ENCODE data around the gene TRAPPC8. TPM values are rescaled to one million over a fixed set of nuclear protein-coding genes. Genes with fewer than 3 reads are reported as not detected.
"Not testable (repeated sequence)": the region's sequence is repeated elsewhere in the genome, so short reads cannot be mapped to it uniquely, and the experiment has no call there.

Gene TRAPPC8
- total RNA-seq, 2 experiments from 2014 or later: 33.0 to 41.9 TPM

DNA sequence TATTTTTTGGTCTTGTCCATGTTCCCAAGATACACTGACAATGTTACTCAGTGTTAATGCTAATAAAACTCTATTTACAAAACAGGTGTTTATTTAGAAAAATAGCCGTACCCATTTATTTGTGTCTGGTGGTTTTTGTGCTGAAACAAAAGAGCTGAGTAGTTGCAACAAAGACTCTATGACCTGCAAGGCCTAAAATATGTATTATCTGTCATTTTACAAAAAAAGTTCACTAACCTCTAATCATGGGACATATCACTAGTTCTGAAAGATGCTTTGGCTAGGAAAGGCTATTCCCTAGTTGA is 123.1 kb downstream of the TRAPPC8 start:
- Mint-ChIP-seq H3K27ac (no peak overlapping the region), H3K27me3 (peaks cover 4% of the 10 kb centered on the region), H3K4me1 (peaks cover 1% of the 10 kb centered on the region), H3K36me3 (no peaks in the 10 kb centered on the region), H3K4me3 (no peak overlapping the region), H3K9me3 (ENCODE audit: low read depth) (no peaks in the 10 kb centered on the region)
- CTCF ChIA-PET: interaction anchor here (0.6 to 1.0 kb wide), 2 partner anchors 87 to 264 kb away, joined by 3 to 4 read pairs; no protein-coding TSS in a partner anchor
- no peak for ATAC-seq
- DNase-seq: no peak

DNA sequence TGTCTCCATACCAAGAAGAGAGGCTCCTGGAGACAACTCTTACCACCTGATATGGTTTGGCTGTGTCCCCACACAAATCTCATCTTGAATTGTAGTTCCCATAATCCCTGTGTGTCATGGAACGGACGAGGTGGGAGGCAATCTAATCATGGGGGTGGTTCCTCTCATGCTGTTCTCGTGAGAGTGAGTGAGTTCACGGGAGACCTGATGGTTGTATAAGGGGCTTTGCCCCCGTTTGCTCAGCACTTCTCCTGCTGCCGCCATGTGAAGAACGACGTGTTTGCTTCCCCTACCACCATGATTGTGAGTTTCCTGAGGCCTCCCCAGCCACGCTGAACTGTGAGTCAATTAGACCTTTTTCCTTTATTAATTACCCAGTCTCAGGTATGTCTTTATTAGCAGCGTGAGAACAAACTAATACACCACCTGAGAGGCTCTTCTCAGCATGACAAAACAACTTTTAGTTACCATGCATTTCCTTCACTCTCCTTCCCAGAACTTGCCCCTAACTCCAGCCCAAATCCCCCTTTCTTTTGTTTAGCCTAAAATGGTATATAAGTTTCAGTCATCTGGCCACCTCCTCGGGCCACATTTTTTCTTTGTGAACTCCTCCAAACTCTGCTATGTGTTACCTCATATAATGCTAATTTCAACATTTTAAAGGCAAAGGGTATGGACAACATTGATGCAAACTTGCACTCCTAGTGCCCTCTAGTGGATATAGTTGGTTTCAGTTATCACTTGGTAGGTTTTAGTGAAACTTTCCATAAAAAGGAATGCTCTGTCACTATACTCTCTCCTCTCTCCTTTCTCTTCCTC is 123.6 kb downstream of the TRAPPC8 start:
- Mint-ChIP-seq H3K4me1 (peaks cover 1% of the 10 kb centered on the region), H3K27ac (no peak overlapping the region), H3K9me3 (ENCODE audit: low read depth) (no peaks in the 10 kb centered on the region), H3K27me3 (peaks cover 4% of the 10 kb centered on the region), H3K4me3 (no peak overlapping the region), H3K36me3 (no peaks in the 10 kb centered on the region)
- ATAC-seq (peak; percentile 42), DNase-seq (no peak)
- CTCF ChIA-PET: interaction anchor here (1.2 to 1.4 kb wide), 2 partner anchors 19 to 97 kb away, joined by 3 read pairs; no protein-coding TSS in a partner anchor

DNA sequence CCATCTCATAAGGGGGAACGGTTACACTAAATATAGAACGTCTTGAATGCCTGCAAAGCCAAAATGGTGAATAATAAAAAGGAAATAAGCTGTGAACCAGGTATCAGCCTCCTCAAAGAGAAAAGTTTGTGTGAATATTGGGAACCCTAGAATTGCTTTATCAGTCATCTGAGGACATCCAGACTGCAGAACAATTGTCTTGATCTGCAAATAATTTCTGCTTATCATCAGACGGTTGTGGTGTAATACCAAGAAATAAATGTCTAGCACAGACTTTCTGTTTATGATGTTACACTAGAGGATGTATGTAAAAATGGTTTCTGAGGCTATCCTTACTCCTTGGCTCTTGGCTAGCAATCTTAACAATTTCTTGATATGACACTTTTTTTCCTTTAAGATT is 128.8 kb downstream of the TRAPPC8 start:
- ATAC-seq: no peak
- Mint-ChIP-seq H3K27me3 (peaks cover 2% of the 10 kb centered on the region), H3K4me3 (no peak overlapping the region), H3K9me3 (ENCODE audit: low read depth) (no peaks in the 10 kb centered on the region), H3K4me1 (no peaks in the 10 kb centered on the region), H3K36me3 (no peaks in the 10 kb centered on the region), H3K27ac (no peak overlapping the region)
- no peak for DNase-seq
- CTCF ChIA-PET: interaction anchor here (1.0 kb wide), 1 partner anchor 24 kb away, joined by 4 read pairs; no protein-coding TSS in a partner anchor

DNA sequence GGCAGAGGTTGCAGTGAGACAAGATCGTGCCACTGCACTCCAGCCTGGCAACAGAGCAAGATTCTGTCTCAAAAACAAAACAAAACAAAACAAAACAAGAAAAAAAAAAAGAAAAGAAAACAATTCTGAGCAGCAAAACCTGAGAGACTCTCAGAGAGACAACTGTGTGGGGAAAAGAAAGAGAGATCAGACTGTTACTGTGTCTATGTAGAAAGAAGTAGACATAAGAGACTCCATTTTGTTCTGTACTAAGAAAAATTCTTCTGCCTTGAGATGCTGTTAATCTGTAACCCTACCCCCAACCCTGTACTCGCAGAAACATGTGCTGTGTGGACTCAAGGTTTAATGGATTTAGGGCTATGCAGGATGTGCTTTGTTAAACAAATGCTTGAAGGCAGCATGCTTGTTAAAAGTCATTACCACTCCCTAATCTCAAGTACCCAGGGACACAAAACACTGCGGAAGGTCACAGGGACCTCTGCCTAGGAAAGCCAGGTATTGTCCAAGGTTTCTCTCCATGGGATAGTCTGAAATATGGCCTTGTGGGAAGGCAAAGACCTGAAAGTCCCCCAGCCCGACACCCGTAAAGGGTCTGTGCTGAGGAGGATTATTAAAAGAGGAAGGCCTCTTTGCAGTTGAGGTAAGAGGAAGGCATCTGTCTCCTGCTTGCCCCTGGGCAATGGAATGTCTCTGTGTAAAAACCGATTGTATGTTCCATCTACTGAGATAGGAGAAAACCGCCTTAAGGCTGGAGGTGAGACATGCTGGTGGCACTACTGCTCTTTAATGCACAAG is 132.4 kb downstream of the TRAPPC8 start:
- CTCF ChIA-PET; H3K4me3 Mint-ChIP-seq; H3K36me3 Mint-ChIP-seq; ATAC-seq; H3K27me3 Mint-ChIP-seq; H3K4me1 Mint-ChIP-seq; DNase-seq; H3K27ac Mint-ChIP-seq; H3K9me3 Mint-ChIP-seq (ENCODE audit: low read depth): not testable (repeated sequence)

DNA sequence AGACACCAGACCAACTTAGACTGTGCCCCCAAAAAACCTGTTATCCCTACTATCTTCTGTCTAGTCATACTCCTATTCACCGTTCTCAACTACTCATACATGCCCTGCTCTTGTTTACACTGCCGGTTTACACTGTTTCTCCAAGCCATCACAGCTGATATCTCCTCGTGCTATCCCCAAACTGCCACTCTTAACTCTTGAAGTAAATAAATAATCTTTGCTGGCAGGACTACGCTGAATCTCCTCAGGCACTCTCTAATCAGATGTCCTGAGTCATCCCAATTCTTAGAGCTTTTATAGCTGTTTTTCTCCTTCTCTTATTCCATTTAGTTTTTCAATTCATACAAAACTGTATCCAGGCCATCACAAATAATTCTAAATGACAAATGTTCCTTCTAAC is 133.9 kb downstream of the TRAPPC8 start:
- H3K4me1 Mint-ChIP-seq; H3K36me3 Mint-ChIP-seq; H3K4me3 Mint-ChIP-seq; H3K27me3 Mint-ChIP-seq; H3K27ac Mint-ChIP-seq; H3K9me3 Mint-ChIP-seq (ENCODE audit: low read depth); CTCF ChIA-PET; DNase-seq; ATAC-seq: not testable (repeated sequence)

DNA sequence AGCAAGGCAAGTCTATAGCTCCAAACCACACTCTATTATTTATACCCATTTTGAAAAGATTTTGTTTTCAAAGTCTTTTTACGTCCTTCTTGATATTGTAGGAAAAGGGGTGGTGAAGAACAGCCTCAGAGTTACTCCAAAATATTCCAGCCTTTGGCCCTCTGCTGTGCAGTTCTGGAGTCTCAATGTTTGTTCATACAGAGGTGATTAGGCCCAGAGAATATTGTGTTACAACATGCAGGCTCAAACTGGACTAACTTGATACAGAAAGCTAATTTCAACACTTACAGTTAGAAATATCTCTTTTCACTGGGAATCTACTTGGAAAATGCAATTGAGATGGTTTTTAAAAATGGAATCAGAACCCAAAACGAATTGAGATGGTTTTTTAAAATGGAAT is 141.8 kb downstream of the TRAPPC8 start:
- Mint-ChIP-seq H3K36me3 (no peaks in the 10 kb centered on the region), H3K27me3 (no peaks in the 10 kb centered on the region), H3K9me3 (ENCODE audit: low read depth) (no peaks in the 10 kb centered on the region), H3K4me3 (no peak overlapping the region), H3K27ac (no peak overlapping the region), H3K4me1 (no peaks in the 10 kb centered on the region)
- ATAC-seq (no peak), DNase-seq (no peak)
- CTCF ChIA-PET: no interaction called here

DNA sequence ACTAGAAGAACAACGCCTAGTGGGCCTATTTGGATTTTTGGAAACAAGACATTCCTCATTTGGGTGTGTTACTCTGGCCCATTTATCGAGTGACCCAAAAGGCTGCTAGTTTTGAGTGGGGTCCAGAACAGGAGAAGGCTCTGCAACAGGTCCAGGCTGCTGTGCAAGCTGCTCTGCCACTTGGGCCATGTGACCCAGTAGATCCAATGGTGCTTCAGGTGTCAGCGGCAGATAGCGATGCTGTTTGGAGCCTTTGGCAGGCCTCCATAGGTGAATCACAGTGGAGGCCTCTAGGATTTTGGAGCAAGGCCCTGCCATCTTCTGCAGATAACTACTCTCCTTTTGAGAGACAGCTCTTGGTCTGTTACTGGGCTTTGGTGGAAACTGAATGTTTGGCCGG is 143.7 kb downstream of the TRAPPC8 start:
- H3K27ac Mint-ChIP-seq; H3K9me3 Mint-ChIP-seq (ENCODE audit: low read depth); CTCF ChIA-PET; ATAC-seq; H3K4me3 Mint-ChIP-seq; H3K27me3 Mint-ChIP-seq; H3K36me3 Mint-ChIP-seq; H3K4me1 Mint-ChIP-seq; DNase-seq: not testable (repeated sequence)

DNA sequence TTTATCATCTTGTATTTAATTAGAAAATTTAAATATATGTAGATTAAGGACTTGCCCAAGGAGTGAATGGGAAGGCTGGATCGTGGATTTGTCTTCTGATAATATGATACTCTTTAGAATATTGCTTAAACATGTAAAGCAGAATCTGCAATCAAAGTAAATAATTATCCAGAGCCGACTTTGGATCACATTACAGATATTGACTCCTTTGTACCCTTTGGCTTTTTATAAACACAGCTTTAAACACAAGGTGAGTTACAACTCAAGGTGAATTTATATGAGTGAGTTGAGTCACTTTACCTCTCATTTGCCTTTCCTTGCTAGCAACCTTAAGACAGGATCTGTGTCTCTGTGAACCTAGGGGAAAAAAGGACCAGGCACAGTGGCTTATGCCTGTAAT is 144.5 kb downstream of the TRAPPC8 start:
- ATAC-seq (no peak), DNase-seq (no peak)
- no peaks in the 10 kb centered on the region for H3K36me3 Mint-ChIP-seq
- no peak overlapping the region for H3K27ac Mint-ChIP-seq
- H3K27me3 Mint-ChIP-seq: no peaks in the 10 kb centered on the region
- CTCF ChIA-PET: no interaction called here
- H3K4me1 Mint-ChIP-seq: no peaks in the 10 kb centered on the region
- H3K4me3 Mint-ChIP-seq: no peak overlapping the region
- H3K9me3 Mint-ChIP-seq (ENCODE audit: low read depth): no peaks in the 10 kb centered on the region

DNA sequence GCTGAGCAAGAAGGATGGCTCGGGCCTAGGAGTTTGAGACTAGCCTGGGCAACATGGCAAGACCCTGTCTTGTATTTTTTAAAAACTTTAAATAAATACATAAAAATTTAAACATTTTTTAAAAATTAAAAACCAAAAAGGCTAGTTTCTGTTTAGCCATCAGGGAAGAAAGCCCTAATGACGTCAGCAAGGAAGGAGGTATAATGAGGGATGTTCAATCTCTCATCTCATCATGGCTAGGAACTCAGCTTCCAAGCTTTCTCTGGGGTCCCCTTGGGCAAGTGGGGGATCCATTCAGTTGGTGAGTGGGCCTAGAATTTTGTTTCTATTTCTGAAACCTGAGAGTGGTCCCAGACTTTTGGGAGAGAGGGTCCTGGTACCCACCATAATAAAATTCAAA is 147.2 kb downstream of the TRAPPC8 start:
- ATAC-seq (no peak), DNase-seq (no peak)
- Mint-ChIP-seq H3K27me3 (no peaks in the 10 kb centered on the region), H3K4me3 (no peak overlapping the region), H3K9me3 (ENCODE audit: low read depth) (no peaks in the 10 kb centered on the region), H3K27ac (no peak overlapping the region), H3K36me3 (no peaks in the 10 kb centered on the region), H3K4me1 (peaks cover 3% of the 10 kb centered on the region)
- CTCF ChIA-PET: interaction anchor here (1.0 kb wide), 1 partner anchor 239 kb away, joined by 3 read pairs; no protein-coding TSS in a partner anchor

DNA sequence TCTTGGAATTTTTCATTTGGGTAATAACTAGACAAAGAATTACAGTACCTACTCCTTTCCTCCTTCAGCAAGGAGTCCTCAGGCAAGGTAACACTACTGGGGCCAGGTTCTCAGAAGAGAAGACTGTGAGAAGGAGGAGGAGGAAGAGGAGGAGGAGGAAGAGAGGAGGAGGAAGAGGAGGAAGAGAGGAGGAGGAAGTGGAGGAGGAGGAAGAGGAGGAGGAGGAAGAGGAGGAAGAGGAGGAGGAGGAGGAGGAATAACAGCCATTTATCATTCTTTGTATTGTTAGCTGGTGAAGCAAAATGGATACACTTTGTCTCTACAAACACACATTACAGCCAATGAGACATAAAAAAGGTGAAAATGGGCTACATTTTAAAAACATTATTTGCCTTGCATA is 149.4 kb downstream of the TRAPPC8 start:
- ATAC-seq: no peak
- CTCF ChIA-PET: no interaction called here
- Mint-ChIP-seq H3K27ac (no peak overlapping the region), H3K9me3 (ENCODE audit: low read depth) (no peaks in the 10 kb centered on the region), H3K4me3 (no peak overlapping the region), H3K4me1 (peaks cover 3% of the 10 kb centered on the region), H3K36me3 (no peaks in the 10 kb centered on the region), H3K27me3 (no peaks in the 10 kb centered on the region)
- no peak for DNase-seq

DNA sequence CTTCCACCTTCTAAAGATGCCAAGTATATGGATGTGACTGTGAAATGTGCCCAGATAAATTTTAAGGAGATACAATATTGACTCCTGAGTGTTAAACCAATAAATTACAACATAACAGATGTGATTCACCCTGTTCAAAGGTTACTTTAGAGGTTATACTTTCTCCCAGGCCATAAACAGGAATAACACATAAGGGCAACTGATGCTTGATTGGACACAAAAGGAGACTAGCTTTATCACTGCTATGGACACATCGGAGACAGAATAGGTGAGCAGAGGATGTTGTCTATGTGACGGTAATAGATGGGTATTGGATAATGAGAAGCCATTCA is 150.4 kb downstream of the TRAPPC8 start:
- Mint-ChIP-seq H3K27me3 (no peaks in the 10 kb centered on the region), H3K27ac (no peak overlapping the region), H3K4me3 (no peak overlapping the region), H3K4me1 (peaks cover 3% of the 10 kb centered on the region), H3K36me3 (no peaks in the 10 kb centered on the region), H3K9me3 (ENCODE audit: low read depth) (no peaks in the 10 kb centered on the region)
- DNase-seq (no peak), ATAC-seq (no peak)
- CTCF ChIA-PET: no interaction called here

DNA sequence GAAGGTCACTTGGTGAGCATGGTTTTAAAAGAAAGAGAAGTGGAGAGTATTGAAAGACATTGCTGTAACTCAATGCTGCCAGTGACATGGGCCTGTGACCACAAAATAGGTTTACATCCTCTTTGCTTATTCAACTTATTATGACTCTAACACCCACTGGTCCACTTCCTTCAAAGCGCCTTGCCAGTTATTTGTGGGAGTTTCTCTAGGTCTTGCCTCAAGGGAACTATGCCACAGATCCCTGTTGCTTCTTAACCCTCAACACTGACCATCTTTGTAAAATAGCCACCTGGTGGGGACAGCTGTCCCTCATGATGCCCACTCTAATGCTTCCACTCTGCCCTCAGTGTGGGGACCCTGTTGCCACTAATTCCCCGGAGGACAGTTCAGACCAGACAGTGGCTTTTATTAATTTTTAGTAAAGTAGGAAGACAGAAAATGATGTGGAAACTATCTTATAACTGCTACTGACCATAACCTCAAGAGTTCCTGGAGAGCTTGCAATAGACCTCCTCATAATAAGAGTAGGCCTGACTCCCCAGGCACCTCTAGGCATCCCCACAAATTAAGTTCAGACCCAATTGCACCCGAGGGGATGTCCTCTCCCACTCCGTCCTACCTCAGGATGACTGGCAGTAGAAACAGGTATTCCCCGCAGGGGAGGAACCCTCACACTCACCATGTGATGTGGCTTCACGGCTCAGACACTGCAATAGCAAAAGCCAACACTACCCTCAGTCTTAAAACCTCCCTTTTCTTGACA is 150.9 kb downstream of the TRAPPC8 start:
- ATAC-seq (no peak), DNase-seq (no peak)
- Mint-ChIP-seq H3K36me3 (no peaks in the 10 kb centered on the region), H3K27ac (no peak overlapping the region), H3K9me3 (ENCODE audit: low read depth) (no peaks in the 10 kb centered on the region), H3K4me1 (peaks cover 3% of the 10 kb centered on the region), H3K4me3 (no peak overlapping the region), H3K27me3 (no peaks in the 10 kb centered on the region)
- CTCF ChIA-PET: no interaction called here

DNA sequence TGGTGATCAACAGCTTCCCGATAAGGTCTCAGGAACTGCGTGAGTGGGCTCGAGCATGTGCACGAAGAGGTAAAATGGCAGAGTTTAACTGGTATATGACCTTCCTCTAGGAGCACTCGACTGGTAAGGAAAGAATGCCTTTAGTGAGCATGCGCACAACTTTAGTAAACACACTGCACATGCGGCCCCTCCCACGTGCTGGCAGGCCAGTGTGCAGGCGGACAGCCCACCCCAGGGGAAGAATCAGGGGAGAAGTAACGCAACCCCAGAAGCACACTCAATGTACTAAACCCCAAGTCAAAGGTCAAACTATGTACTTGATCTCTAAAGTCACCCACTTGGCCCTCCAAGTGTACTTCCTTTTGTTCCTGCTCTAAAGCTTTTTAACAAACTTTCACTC is 153.5 kb downstream of the TRAPPC8 start:
- CTCF ChIA-PET: no interaction called here
- ATAC-seq: no peak
- Mint-ChIP-seq H3K9me3 (ENCODE audit: low read depth) (no peaks in the 10 kb centered on the region), H3K27ac (no peak overlapping the region), H3K36me3 (no peaks in the 10 kb centered on the region), H3K4me1 (peaks cover 3% of the 10 kb centered on the region), H3K27me3 (no peaks in the 10 kb centered on the region), H3K4me3 (no peak overlapping the region)
- DNase-seq: no peak

DNA sequence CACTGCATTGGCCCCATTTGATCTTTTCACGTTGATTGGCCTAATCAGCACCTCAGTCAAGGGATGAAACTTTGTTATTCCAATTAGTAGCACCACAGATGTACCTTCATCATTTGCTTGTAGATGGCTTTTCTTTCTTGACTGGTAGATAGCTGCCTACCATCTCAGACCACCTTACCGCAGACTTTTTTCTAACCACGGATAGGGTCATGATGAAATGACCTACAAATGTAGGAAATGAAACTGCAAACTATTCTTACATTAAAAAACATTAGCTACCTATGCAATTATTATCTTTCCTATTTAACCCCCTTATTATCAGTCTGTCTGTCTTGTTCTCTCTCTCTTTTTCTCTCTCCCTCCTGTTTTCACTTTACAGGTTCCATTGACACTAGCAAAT is 159.9 kb downstream of the TRAPPC8 start:
- Mint-ChIP-seq H3K36me3 (peaks cover 4% of the 10 kb centered on the region), H3K4me1 (no peaks in the 10 kb centered on the region), H3K27me3 (no peaks in the 10 kb centered on the region), H3K9me3 (ENCODE audit: low read depth) (peaks cover 9% of the 10 kb centered on the region), H3K27ac (no peak overlapping the region), H3K4me3 (no peak overlapping the region)
- CTCF ChIA-PET: no interaction called here
- DNase-seq: no peak
- ATAC-seq: no peak

Measured in activated CD8-positive, alpha-beta memory T cell treated with anti-CD3 and anti-CD28 coated beads, Interleukin-2, amount 10 ng/mL, durations not matched to agents 7 days and 5 days (primary cell).